ENCODE results near the gene CFAP74.

DNA sequence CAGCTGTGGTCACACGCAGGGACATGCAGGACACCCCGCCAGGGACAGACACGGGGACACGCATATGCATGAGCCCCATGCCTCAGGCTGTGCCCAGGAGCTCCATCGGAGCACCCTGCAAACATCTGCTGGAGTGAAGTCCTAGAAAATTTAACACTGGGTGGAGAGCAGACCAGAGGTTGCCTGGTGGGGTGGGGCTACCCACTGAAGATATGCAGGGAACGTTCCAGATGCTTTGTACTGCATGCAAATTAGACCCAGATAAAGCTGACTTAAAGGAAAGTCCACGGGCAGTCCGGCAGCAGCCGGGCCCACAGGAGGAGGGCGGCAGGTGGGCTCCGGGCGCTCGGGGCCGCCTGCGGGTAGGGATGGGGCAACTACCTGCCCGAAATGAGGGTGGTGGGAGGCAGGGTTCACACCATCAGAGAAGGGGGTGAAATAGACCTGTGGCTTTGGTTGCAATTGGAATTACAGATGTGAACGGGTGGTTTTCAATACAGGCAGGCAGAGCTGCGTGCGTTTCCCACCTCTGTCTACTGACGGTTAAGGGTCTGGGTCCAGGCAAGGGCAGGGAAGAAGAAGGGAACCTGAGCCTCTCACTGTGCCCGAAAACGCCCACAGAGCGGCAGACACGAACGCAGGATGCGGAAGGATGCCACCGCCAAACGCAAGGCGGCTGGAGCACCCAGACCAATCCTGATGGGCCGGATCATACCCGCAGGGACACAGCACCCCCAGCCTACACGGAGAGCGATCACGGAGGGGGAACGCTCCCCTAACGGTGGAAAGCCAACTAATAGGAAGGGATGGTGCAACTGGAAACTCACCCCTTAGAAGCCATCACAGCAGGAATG lies 21.0 kb downstream of the CFAP74 start:
- TF ChIP-seq, protein P1, sequence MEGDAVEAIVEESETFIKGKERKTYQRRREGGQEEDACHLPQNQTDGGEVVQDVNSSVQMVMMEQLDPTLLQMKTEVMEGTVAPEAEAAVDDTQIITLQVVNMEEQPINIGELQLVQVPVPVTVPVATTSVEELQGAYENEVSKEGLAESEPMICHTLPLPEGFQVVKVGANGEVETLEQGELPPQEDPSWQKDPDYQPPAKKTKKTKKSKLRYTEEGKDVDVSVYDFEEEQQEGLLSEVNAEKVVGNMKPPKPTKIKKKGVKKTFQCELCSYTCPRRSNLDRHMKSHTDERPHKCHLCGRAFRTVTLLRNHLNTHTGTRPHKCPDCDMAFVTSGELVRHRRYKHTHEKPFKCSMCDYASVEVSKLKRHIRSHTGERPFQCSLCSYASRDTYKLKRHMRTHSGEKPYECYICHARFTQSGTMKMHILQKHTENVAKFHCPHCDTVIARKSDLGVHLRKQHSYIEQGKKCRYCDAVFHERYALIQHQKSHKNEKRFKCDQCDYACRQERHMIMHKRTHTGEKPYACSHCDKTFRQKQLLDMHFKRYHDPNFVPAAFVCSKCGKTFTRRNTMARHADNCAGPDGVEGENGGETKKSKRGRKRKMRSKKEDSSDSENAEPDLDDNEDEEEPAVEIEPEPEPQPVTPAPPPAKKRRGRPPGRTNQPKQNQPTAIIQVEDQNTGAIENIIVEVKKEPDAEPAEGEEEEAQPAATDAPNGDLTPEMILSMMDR (IDR thresholded peaks at IDR 0.05; ENCODE audit: borderline replicate concordance, extremely low read depth, low read length, poor library complexity, severe bottlenecking), result no peak
- TF ChIP-seq EZH2 (IDR thresholded peaks at IDR 0.05; ENCODE audit: borderline replicate concordance, low read depth, low read length, severe bottlenecking), result no peak

Data from DND-41 (cell line).